H1 (cell line): ENCODE measurements around the gene SLC41A1. TPM values are rescaled to one million over a fixed set of nuclear protein-coding genes. Genes with fewer than 3 reads are reported as not detected.

Experiments
- JUN ChIP-seq: IDR thresholded peaks from 2 replicates; pipeline ENCODE4 v1.6.1; 2011; ENCODE audit warnings: low read depth, mild to moderate bottlenecking, improper control_type of control experiment, low read length
- KDM5A ChIP-seq: fragments of 200-600 bp; IDR thresholded peaks from 2 replicates; pipeline ENCODE4 v1.7.1; 2012; ENCODE audit warnings: mild to moderate bottlenecking, low read length, inconsistent platforms, mixed read lengths
- NRF1 ChIP-seq: IDR thresholded peaks from 2 replicates; pipeline ENCODE4 v1.6.1; 2011; ENCODE audit warnings: mild to moderate bottlenecking, low read depth, low read length, improper control_type of control experiment
- SIRT6 ChIP-seq: IDR thresholded peaks from one replicate; pipeline ENCODE4 v1.7.1; 2012; ENCODE audit warnings: low read length, inconsistent platforms
- polyA plus RNA-seq, 7 experiments: library from polyadenylated mRNA; depleted of rRNA in 3 of 7; stranded (reverse) in 5 of 7; unstranded in 2 of 7; fragments of >200 nt in 5 of 7; fragments of 200-250 nt in 2 of 7; gene quantifications; 1 replicate in 5 of 7; 2 replicates in 1 of 7; 4 replicates in 1 of 7; pipeline versions ENCODE4 v1.2.1 to v1.2.3, GENCODE V29; 2011 to 2013; ENCODE audit warnings: missing spikeins in 2 of 7, mixed read lengths in 2 of 7
- total RNA-seq: library from RNA; stranded (reverse); fragmentation: NEBNext Ultra II Directional; extraction: Animal tissue kit (Norgen Biotek cat#: 25700); gene quantifications from 2 replicates; pipeline ENCODE4 v1.2.1, GENCODE V29; 2021

The SLC41A1 gene
- total and polyA plus RNA-seq, 2 of the 8 experiments (the other 6 are each of a cell fraction or from before 2014, with no cell fraction given): 41.2 to 42.3 TPM

GRCh38 chr1:205842229-205842628 lies 29.2 kb upstream of the SLC41A1 start (continued):
- TF ChIP-seq NRF1 (no peak), SIRT6 (no peak), KDM5A (no peak), JUN (no peak)
